K562 (cell line): ENCODE measurements around the gene DUSP10. TPM values are rescaled to one million over a fixed set of nuclear protein-coding genes. Genes with fewer than 3 reads are reported as not detected.

Source experiments
- BDP1 ChIP-seq: IDR thresholded peaks from 3 replicates; pipeline ENCODE4 v1.6.1; 2011; ENCODE audit not compliant: insufficient read length, insufficient read depth
- DIDO1 ChIP-seq: fragments of 450-650 bp; IDR thresholded peaks from 2 replicates; pipeline ENCODE4 v1.6.1; 2016; ENCODE audit warnings: low read depth, missing biosample characterization, missing genetic modification characterization
- DPF2 ChIP-seq: fragments of 450-650 bp; IDR thresholded peaks from 2 replicates; pipeline ENCODE4 v1.6.1; 2016
- FIP1L1 ChIP-seq: fragments of 200-400 bp; formaldehyde crosslinking; IDR thresholded peaks from 2 replicates; pipeline ENCODE4 v1.6.1; 2018; ENCODE audit warnings: mild to moderate bottlenecking, low read depth, low read length; ENCODE audit not compliant: poor library complexity, severe bottlenecking
- MIER1 ChIP-seq: fragments of 450-650 bp; IDR thresholded peaks from 2 replicates; pipeline ENCODE4 v1.6.1; 2016; ENCODE audit warnings: antibody characterized with exemption, mild to moderate bottlenecking, low read depth
- NCOA2 ChIP-seq, 2 experiments: fragments of 450-650 bp; IDR thresholded peaks; 2 replicates each; pipeline ENCODE4 v1.6.1; 2018; ENCODE audit warnings: mild to moderate bottlenecking in 2 of 2, moderate library complexity in 1 of 2; ENCODE audit not compliant: partially characterized antibody in 2 of 2
- SAP30 ChIP-seq: fragments of 200-600 bp; sonication (generic); IDR thresholded peaks from 2 replicates; pipeline ENCODE4 v1.6.1; 2012; ENCODE audit warnings: borderline replicate concordance, low read depth, mild to moderate bottlenecking, moderate library complexity, low read length, control low read depth, inconsistent platforms; ENCODE audit not compliant: insufficient read depth, poor library complexity, severe bottlenecking
- STAT6 ChIP-seq: sonication (generic); formaldehyde crosslinking; IDR thresholded peaks from 2 replicates; pipeline ENCODE4 v1.8.1; 2023; ENCODE audit warnings: mild to moderate bottlenecking, missing genetic modification reagents
- ZBTB12 ChIP-seq: fragments of 250-450 bp; sonication (Bioruptor Pico); IDR thresholded peaks from 2 replicates; pipeline ENCODE4 v1.4.0; 2020
- ZBTB8A ChIP-seq: fragments of 450-650 bp; IDR thresholded peaks from 2 replicates; pipeline ENCODE4 v1.6.1; 2018; ENCODE audit warnings: mild to moderate bottlenecking, moderate library complexity; ENCODE audit not compliant: partially characterized antibody
- ZNF584 ChIP-seq: fragments of 200-800 bp; sonication (Bioruptor generic); IDR thresholded peaks from 2 replicates; pipeline ENCODE4 v1.6.1; 2016; ENCODE audit warnings: low read depth, mild to moderate bottlenecking, missing genetic modification characterization, missing compliant biosample characterization
- ZNF639 ChIP-seq, 2 experiments: fragments of 200-800 bp in 1 of 2; sonication (Bioruptor generic) in 1 of 2; sonication (generic) in 1 of 2; formaldehyde crosslinking in 1 of 2; IDR thresholded peaks in 1 of 2; conservative IDR thresholded peaks in 1 of 2; 2 replicates each; pipeline versions ENCODE4 v1.5.0 to v1.6.1; 2016 to 2020; ENCODE audit warnings: missing compliant biosample characterization in 1 of 2, missing genetic modification characterization in 1 of 2, missing genetic modification reagents in 1 of 2
- ZNF830 ChIP-seq: fragments of 250-450 bp; sonication (Bioruptor Pico); IDR thresholded peaks from 2 replicates; pipeline ENCODE4 v1.5.0; 2021; ENCODE audit warnings: mild to moderate bottlenecking
- polyA plus RNA-seq, 8 experiments: library from polyadenylated mRNA; depleted of rRNA in 4 of 8; stranded (reverse) in 5 of 8; unstranded in 3 of 8; fragments of >200 nt; fragmentation: Nextera tagmentation in 2 of 8; fragmentation: Illumina TruSeq in 1 of 8; extraction: Ambion mirVana in 2 of 8; extraction: Trizol in 1 of 8; gene quantifications; 2 replicates each; pipeline versions ENCODE4 v1.2.1 to v1.2.3, GENCODE V29; 2011 to 2014; ENCODE audit warnings: inconsistent platforms in 1 of 8, missing spikeins in 1 of 8
- total RNA-seq, 7 experiments: library from RNA; depleted of rRNA in 6 of 7; stranded (reverse); fragments of >200 nt in 6 of 7; fragmentation: Illumina TruSeq in 2 of 7; extraction: Trizol in 2 of 7; gene quantifications; 2 replicates each; pipeline versions ENCODE4 v1.2.1 to v1.2.3, GENCODE V29; 2011 to 2021; ENCODE audit warnings: low replicate concordance in 1 of 7
- TF ChIP-seq, protein P1 (sequence below): fragments of 450-650 bp; IDR thresholded peaks from 2 replicates; pipeline ENCODE4 v1.6.1; 2016; ENCODE audit warnings: borderline replicate concordance
- TF ChIP-seq, protein P2 (sequence below): sonication (generic); formaldehyde crosslinking; IDR thresholded peaks from 2 replicates; pipeline ENCODE4 v1.8.1; 2023; ENCODE audit warnings: missing genetic modification reagents, mild to moderate bottlenecking, borderline replicate concordance

The DUSP10 gene
- total and polyA plus RNA-seq, 9 of the 15 experiments (the other 6 are each of a cell fraction or from before 2014, with no cell fraction given) = 1.7 to 8.3 (median 6.1) TPM

DNA sequence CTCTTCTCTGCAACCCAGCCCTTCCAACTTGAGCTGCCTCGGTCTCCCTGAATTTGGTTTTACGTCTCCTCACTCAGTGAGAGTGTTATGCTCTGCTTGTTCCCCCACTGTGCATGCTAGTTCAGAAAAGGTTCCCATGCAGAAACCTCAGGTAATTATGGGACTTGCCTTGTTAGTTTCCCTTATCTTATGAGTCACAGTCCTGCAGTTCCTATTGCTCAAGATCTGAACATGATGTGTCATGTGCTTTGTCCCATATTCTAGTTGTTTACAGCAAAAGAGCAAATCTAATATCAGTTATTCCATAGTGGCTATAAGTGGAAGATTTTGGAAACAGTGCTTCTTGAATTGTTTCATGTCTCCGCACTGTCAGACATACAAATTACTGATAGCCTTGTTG lies 74.4 kb downstream of the DUSP10 start (continued):
- TF ChIP-seq ZNF639 (CRISPR knock-in tag; conservative IDR thresholded peaks at IDR 0.05 in 1 of 2, IDR thresholded peaks at IDR 0.05 in 1 of 2) (peak in 1 of 2 experiments; percentile 51; a peak in 1 of 4 replicates), DPF2 (peak; percentile 88), ZNF830 (CRISPR knock-in tag) (no peak), ZNF584 (CRISPR knock-in tag) (peak; percentile 71; the same call in 1 of the 2 replicates), ZBTB8A (no peak), NCOA2 (IDR thresholded peaks at IDR 0.05; ENCODE audit: partially characterized antibody in 2 of 2) (no peak), DIDO1 (tag) (no peak), SAP30 (no peak), BDP1 (no peak), FIP1L1 (no peak), STAT6 (CRISPR knock-in tag) (no peak), ZBTB12 (CRISPR knock-in tag) (no peak), MIER1 (no peak)
- TF ChIP-seq, protein P1, sequence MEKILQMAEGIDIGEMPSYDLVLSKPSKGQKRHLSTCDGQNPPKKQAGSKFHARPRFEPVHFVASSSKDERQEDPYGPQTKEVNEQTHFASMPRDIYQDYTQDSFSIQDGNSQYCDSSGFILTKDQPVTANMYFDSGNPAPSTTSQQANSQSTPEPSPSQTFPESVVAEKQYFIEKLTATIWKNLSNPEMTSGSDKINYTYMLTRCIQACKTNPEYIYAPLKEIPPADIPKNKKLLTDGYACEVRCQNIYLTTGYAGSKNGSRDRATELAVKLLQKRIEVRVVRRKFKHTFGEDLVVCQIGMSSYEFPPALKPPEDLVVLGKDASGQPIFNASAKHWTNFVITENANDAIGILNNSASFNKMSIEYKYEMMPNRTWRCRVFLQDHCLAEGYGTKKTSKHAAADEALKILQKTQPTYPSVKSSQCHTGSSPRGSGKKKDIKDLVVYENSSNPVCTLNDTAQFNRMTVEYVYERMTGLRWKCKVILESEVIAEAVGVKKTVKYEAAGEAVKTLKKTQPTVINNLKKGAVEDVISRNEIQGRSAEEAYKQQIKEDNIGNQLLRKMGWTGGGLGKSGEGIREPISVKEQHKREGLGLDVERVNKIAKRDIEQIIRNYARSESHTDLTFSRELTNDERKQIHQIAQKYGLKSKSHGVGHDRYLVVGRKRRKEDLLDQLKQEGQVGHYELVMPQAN = no peak
- TF ChIP-seq, protein P2, sequence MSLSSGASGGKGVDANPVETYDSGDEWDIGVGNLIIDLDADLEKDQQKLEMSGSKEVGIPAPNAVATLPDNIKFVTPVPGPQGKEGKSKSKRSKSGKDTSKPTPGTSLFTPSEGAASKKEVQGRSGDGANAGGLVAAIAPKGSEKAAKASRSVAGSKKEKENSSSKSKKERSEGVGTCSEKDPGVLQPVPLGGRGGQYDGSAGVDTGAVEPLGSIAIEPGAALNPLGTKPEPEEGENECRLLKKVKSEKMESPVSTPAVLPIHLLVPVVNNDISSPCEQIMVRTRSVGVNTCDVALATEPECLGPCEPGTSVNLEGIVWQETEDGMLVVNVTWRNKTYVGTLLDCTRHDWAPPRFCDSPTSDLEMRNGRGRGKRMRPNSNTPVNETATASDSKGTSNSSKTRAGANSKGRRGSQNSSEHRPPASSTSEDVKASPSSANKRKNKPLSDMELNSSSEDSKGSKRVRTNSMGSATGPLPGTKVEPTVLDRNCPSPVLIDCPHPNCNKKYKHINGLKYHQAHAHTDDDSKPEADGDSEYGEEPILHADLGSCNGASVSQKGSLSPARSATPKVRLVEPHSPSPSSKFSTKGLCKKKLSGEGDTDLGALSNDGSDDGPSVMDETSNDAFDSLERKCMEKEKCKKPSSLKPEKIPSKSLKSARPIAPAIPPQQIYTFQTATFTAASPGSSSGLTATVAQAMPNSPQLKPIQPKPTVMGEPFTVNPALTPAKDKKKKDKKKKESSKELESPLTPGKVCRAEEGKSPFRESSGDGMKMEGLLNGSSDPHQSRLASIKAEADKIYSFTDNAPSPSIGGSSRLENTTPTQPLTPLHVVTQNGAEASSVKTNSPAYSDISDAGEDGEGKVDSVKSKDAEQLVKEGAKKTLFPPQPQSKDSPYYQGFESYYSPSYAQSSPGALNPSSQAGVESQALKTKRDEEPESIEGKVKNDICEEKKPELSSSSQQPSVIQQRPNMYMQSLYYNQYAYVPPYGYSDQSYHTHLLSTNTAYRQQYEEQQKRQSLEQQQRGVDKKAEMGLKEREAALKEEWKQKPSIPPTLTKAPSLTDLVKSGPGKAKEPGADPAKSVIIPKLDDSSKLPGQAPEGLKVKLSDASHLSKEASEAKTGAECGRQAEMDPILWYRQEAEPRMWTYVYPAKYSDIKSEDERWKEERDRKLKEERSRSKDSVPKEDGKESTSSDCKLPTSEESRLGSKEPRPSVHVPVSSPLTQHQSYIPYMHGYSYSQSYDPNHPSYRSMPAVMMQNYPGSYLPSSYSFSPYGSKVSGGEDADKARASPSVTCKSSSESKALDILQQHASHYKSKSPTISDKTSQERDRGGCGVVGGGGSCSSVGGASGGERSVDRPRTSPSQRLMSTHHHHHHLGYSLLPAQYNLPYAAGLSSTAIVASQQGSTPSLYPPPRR = no peak
